Mucosa of descending colon (tissue), 3 donors: Measurements from ENCODE around the gene ANKRD24. TPM values are rescaled to one million over a fixed set of nuclear protein-coding genes. Genes with fewer than 3 reads are reported as not detected.
A peak's percentile ranks its signal among the peaks of the same experiment; 100 is the strongest.
"Not testable (repeated sequence)": the region's sequence is repeated elsewhere in the genome, so short reads cannot be mapped to it uniquely, and the experiment has no call there.

ENCODE experiments used
- ATAC-seq: fragments of 200-7000 bp; cut with Tn5 transposase; one replicate; pipeline ENCODE4 v1.9.1; 2020; ENCODE audit warnings: mild to moderate bottlenecking, moderate library complexity
- DNase-seq, 3 donors: peaks; one replicate each; pipeline ENCODE4 v3.0.0-alpha.2; 2020
- H3K36me3 ChIP-seq: fragments of 200-600 bp; one replicate; pipeline ENCODE4 v1.8.0; 2021; ENCODE audit warnings: low read depth, mild to moderate bottlenecking
- H3K4me1 ChIP-seq: fragments of 200-600 bp; one replicate; pipeline ENCODE4 v1.8.0; 2021; ENCODE audit warnings: low read depth, mild to moderate bottlenecking
- H3K4me3 ChIP-seq: fragments of 200-600 bp; one replicate; pipeline ENCODE4 v1.8.0; 2021; ENCODE audit warnings: mild to moderate bottlenecking
- H3K9me3 ChIP-seq: fragments of 200-600 bp; one replicate; pipeline ENCODE4 v1.8.0; 2021; ENCODE audit warnings: mild to moderate bottlenecking
- intact Hi-C, 2 donors: fragments of 100-400 bp; cut with DNase I in 1 of 2; cut with micrococcal nuclease in 1 of 2; formaldehyde crosslinking; loops; one replicate each; pipeline versions ENCODE4 v1.11.0 to v1.11.1; 2022; cut with DNase I, micrococcal nuclease
- total RNA-seq, 3 donors: library from RNA; stranded (reverse); fragmentation: NEBNext Ultra II Directional in 2 of 3; extraction: Animal tissue kit (Norgen Biotek cat#: 25700) in 2 of 3; gene quantifications; one replicate each; pipeline versions ENCODE4 v1.2.1 to v1.2.4, GENCODE V29; 2021 to 2023
- TF ChIP-seq, protein P1 (sequence below): fragments of 200-600 bp; IDR thresholded peaks from one replicate; pipeline ENCODE4 v1.8.0; 2022; ENCODE audit warnings: antibody characterized with exemption, mild to moderate bottlenecking
- donor health status: DM: no; HTN: no; CAD: no; lungs with moderate emphysema.
- donor health status: DM: no; HTN: no; CAD: no.
- donor health status: DM: no; HTN: yes; CAD: no.

The ANKRD24 gene
- total RNA-seq, 3 donors from 2014 or later: 0.95 to 2.7 (median 1.3) TPM

DNA sequence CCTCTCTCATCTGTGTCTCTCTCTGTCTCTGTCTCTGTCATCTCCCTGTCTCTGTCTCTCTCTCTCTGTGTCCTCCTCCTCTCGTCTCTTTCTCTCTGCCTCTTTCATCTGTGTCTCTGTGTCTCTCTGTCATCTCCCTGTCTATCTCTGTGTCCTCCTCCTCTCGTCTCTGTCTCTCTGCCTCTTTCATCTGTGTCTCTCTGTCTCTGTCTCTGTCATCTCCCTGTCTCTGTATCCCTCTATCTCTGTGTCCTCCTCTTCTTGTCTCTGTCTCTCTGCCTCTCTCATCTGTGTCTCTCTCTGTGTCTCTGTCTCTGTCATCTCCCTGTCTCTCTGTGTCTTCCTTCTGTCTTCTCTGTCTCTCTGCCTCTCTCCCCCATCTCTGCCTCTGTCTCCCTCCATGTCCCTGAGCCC is 46.3 kb downstream of the ANKRD24 start:
- Histone ChIP-seq H3K9me3 (no peaks in the 10 kb centered on the region), H3K4me3 (no peak overlapping the region), H3K4me1 (no peaks in the 10 kb centered on the region), H3K36me3 (no peaks in the 10 kb centered on the region)
- ATAC-seq (no peak), DNase-seq (no peak)
- intact Hi-C loops: no loop called here
- TF ChIP-seq, protein P1, sequence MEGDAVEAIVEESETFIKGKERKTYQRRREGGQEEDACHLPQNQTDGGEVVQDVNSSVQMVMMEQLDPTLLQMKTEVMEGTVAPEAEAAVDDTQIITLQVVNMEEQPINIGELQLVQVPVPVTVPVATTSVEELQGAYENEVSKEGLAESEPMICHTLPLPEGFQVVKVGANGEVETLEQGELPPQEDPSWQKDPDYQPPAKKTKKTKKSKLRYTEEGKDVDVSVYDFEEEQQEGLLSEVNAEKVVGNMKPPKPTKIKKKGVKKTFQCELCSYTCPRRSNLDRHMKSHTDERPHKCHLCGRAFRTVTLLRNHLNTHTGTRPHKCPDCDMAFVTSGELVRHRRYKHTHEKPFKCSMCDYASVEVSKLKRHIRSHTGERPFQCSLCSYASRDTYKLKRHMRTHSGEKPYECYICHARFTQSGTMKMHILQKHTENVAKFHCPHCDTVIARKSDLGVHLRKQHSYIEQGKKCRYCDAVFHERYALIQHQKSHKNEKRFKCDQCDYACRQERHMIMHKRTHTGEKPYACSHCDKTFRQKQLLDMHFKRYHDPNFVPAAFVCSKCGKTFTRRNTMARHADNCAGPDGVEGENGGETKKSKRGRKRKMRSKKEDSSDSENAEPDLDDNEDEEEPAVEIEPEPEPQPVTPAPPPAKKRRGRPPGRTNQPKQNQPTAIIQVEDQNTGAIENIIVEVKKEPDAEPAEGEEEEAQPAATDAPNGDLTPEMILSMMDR: no peak

DNA sequence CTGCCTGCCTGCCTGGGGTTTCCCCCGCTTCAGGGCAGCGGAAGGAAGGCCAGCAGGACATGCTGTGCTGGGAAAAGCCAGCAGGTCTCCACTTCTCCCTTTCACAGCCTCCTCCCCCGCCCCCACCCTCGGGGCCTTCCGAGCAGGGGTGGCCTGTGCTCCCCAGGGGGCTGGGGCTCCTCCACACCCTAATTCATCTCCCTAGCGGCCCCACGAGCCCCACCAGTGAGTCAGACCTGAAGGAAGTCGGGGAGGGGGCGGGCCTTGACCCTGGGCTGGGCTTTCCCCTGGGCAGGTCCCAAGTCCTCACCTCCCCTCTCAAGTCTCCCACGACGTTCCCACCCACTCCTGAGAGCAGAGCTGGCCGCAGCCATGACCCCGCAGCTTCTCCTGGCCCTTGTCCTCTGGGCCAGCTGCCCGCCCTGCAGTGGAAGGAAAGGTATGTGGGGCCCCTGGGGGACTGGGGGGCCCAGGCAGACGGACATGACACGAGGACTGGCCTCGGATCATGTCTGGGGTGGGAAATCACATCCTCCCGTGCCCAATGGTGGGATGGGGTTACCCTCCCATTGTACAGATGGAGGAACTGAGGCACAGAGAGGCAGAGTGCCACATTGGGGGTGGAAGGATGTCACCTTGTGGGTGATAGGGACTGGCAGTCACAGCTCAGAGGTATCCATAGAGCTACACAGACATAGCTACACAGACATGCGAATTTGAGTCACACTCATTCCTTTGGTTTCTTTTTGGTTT is 46.9 kb downstream of the ANKRD24 start, which contains the start of gene EBI3:
Gene EBI3 (plus strand): TSS at position 345 of the 753 bp plus-strand sequence. CDS start 28 bp downstream, at position 373.
- Histone ChIP-seq H3K4me1 (no peaks in the 10 kb centered on the region), H3K4me3 (no peak within 1 kb of the TSS), H3K9me3 (no peaks in the 10 kb centered on the region), H3K36me3 (no peaks in the 10 kb centered on the region)
- intact Hi-C loops: no loop called here
- TF ChIP-seq, protein P1: no peak
- ATAC-seq: peak; percentile 59
- peak in 1 of 3 donors; percentile 60 for DNase-seq

DNA sequence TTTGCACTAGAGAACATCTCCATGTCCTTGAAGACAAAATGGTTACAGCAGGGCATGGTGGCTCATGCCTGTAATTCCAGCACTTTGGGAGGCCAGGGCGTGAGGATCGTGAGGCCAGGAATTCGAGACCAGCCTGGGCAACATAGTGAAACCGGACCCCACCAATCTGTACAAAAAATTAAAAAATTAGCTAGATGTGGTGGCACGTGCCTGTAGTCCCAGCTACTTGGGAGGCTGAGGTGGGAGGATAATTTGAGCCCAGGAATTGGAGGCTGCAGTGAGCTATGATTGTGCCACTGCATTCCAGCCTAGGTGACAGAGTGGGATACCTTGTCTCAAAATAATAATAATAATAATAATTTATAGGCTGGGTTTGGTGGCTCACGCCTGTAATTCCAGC is 47.7 kb downstream of the ANKRD24 start:
- H3K36me3 ChIP-seq, H3K9me3 ChIP-seq, H3K4me3 ChIP-seq, DNase-seq, H3K4me1 ChIP-seq, intact Hi-C loops, ATAC-seq: not testable (repeated sequence)

DNA sequence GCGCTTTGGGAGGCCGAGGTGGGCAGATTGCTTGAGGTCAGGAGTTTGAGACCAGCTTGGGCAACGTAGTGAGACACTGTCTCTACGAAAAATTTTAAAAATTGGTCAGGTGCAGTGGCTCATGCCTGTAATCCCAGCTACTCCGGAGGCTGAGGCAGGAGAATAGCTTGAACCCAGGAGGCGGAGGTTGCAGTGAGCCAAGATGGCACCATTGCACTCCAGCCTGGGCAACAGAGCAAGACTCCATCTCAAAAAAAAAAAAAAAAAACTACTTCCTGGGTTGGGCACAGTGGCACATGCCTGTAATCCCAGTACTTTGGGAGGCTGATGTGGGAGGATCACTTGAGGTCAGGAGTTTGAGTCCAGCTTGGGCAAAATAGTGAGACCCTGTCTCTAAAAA is 49.0 kb downstream of the ANKRD24 start:
- DNase-seq, H3K9me3 ChIP-seq, intact Hi-C loops, H3K4me3 ChIP-seq, H3K4me1 ChIP-seq, H3K36me3 ChIP-seq, ATAC-seq: not testable (repeated sequence)

DNA sequence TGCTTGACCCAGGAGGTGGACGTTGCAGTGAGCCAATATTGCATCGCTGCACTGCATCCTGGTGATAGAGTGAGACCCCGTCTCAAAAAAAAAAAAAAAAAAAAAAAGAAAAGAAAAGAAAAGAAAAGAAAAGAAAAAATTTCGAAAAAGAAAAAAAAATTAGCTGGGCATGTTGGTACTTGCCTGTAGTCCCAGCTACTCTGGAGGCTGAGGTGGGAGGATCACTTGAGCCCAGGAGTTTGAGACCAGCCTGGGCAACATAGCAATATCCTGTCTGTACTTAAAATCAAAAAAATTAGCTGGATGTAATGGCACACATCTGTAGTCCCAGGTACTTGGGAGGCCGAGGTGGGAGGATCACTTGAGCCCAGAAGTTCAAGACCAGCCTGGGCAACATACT is 49.6 kb downstream of the ANKRD24 start:
- H3K36me3 ChIP-seq, ATAC-seq, intact Hi-C loops: not testable (repeated sequence)

DNA sequence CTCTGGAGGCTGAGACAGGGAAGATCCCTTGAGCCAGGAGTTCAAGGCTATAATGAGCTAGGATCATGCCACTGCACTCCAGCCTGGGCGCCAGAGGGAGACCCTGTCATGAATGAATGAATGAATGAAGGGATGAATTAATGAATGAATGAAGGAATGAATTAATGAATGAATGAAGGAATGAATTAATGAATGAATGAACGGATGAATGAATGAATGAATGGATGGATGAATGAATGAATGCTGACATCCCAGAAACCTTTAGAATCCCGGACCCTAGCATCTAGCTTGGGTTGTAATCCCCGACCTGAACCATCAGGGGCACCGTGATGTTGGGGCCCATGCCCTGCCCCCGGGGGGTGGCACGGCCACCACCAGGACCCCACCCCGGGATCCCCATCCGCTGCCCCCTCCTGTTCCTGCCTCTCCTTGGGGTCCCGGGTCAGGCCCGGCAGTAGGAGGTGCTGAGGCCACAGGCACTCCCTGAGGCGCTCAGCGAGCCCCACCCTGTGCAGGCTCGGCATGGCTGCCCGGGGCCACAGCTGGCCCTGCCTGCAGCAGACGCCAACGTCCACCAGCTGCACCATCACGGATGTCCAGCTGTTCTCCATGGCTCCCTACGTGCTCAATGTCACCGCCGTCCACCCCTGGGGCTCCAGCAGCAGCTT is 50.3 kb downstream of the ANKRD24 start:
- no peak overlapping the region for H3K4me3 ChIP-seq
- intact Hi-C loops: no loop called here
- H3K4me1 ChIP-seq: no peaks in the 10 kb centered on the region
- DNase-seq (no peak), ATAC-seq (peak; percentile 47)
- TF ChIP-seq, protein P1: no peak
- no peaks in the 10 kb centered on the region for H3K36me3 ChIP-seq
- H3K9me3 ChIP-seq: no peaks in the 10 kb centered on the region

More for the DNA sequence above, 49.6 kb downstream of the ANKRD24 start:
- not testable (repeated sequence) for H3K9me3 ChIP-seq, H3K4me3 ChIP-seq, DNase-seq, H3K4me1 ChIP-seq

DNA sequence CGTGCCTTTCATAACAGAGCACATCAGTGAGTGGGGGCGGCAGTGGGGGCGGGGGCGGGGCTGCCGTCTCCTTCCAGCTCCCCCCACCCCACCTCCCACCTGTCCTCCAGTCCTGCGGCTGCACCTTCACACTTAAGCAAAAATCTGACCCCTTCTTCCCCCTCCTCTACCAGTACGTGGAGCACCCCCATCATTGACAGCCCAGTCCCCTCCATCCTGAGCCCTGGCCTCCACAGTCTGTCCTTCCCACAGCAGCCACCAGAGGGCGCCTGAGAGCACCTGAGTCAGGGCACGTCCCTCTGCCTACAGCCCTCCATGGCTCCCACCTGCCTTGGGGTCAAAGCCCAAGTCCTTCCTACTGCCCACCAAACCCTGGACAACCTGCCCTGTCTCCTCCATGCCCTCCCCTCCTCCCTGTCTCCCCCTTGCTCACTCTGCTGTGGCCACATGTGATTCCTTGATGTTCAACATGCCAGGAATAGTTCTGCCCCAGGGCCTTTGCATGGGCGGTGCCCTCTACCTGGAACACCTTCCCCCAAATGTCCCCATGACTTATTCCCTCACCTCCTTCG is 50.9 kb downstream of the ANKRD24 start:
- DNase-seq (peak in 2 of 3 donors; percentile 72 to 79), ATAC-seq (peak; percentile 79)
- H3K9me3 ChIP-seq: no peaks in the 10 kb centered on the region

More for the DNA sequence above, 50.9 kb downstream of the ANKRD24 start:
- TF ChIP-seq, protein P1: peak; percentile 39
- intact Hi-C loops: no loop called here
- H3K4me1 ChIP-seq: no peaks in the 10 kb centered on the region
- no peaks in the 10 kb centered on the region for H3K36me3 ChIP-seq
- no peak overlapping the region for H3K4me3 ChIP-seq
